OCI-LY7 (cell line): Measurements from ENCODE around the gene PGAP1.

ENCODE experiments used
- EZH2phosphoT487 ChIP-seq: fragments of 200-600 bp; sonication (generic); IDR thresholded peaks from 2 replicates; pipeline ENCODE4 v1.6.1; 2018; ENCODE audit warnings: low read depth, borderline replicate concordance, mild to moderate bottlenecking, mixed run types, antibody characterized with exemption, low read length, moderate library complexity, mixed read lengths
- TF ChIP-seq, protein P1 (sequence below): fragments of 200-600 bp; sonication (generic); conservative IDR thresholded peaks from 2 replicates; pipeline ENCODE4 v1.5.1; 2014; ENCODE audit warnings: mild to moderate bottlenecking, antibody characterized with exemption, low read length, moderate library complexity, mixed read lengths

DNA sequence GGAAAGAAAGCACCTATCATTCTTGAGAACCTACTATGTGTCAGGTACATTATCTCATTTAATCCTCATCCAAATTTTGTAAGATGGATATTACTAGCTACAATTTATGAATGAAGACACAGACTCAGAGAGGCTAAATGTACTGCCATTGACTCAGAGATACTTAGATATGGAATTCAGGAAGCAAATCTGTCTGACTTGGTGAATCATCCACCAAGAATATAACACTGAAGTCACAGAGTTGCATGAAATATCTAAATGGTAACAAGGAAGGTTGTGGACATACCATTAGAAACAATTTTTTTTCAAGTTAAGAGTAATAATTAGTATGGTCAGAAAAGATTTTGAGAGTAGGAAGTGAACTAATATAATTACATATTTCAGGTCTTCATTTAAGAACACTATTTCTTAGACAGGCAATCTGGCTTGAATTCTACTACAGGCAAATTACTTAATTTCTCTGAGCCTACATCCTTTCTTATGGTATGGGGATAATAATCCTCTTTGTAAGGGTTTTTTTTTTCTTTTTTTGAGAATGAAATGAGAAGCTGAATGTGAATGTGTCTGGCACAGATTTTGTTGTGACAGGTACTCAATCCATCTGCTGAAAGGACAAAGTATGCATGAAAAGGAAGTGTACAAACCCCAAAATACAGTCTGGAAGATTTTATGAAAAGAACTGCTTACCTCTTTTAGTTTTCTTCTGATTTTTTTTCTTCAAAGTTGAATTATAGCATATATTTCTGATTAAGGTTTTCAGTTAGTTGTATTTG is 102.6 kb downstream of the PGAP1 start:
- TF ChIP-seq, protein P1, sequence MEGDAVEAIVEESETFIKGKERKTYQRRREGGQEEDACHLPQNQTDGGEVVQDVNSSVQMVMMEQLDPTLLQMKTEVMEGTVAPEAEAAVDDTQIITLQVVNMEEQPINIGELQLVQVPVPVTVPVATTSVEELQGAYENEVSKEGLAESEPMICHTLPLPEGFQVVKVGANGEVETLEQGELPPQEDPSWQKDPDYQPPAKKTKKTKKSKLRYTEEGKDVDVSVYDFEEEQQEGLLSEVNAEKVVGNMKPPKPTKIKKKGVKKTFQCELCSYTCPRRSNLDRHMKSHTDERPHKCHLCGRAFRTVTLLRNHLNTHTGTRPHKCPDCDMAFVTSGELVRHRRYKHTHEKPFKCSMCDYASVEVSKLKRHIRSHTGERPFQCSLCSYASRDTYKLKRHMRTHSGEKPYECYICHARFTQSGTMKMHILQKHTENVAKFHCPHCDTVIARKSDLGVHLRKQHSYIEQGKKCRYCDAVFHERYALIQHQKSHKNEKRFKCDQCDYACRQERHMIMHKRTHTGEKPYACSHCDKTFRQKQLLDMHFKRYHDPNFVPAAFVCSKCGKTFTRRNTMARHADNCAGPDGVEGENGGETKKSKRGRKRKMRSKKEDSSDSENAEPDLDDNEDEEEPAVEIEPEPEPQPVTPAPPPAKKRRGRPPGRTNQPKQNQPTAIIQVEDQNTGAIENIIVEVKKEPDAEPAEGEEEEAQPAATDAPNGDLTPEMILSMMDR, result no peak
- no peak for TF ChIP-seq EZH2phosphoT487
